ENCODE results near the gene SS18L1.

GRCh38 chr20:62220666-62221568 lies 77.3 kb downstream of the SS18L1 start:
- TF ChIP-seq CTCF (IDR thresholded peaks at IDR 0.05) (no peak), EP300 (IDR thresholded peaks at IDR 0.05) (no peak)
